Upper lobe of left lung (tissue), 4 donors: ENCODE measurements around the gene EAF2.

Source experiments
- CTCF ChIP-seq, 6 experiments: fragments of 450-650 bp in 4 of 6; fragments of 200-600 bp in 2 of 6; sonication (generic) in 2 of 6; IDR thresholded peaks; one replicate each; pipeline ENCODE4 v1.5.1; 2016 to 2019; ENCODE audit warnings: antibody characterized with exemption in 6 of 6
- EP300 ChIP-seq, 4 donors: sonication (generic); formaldehyde crosslinking; IDR thresholded peaks; one replicate each; pipeline ENCODE4 v1.5.1; 2017; ENCODE audit warnings: antibody characterized with exemption in 4 of 4, control low read depth in 2 of 4
- POLR2AphosphoS5 ChIP-seq, 2 donors: sonication (generic); formaldehyde crosslinking; IDR thresholded peaks; one replicate each; pipeline ENCODE4 v1.5.1; 2017; ENCODE audit warnings: antibody characterized with exemption in 2 of 2

DNA sequence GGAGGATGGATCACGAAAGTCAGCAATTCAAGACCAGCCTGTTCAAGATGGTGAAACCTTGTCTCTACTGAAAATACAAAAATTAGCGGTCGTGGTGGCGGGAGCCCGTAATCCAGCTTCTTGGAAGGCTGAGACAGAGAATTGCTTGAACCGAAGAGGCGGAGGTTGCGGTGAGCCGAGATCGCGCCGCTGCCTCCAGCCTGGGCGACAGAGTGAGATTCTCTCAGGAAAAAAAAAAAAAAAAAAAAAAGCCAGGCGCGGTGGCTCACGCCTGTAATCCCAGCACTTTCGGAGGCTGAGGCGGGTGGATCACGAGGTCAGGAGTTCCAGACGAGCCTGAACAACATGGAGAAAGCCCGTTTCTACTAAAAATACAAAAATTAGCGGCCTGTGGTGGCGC, 5.0 kb downstream of the EAF2 start:
- TF ChIP-seq CTCF (IDR thresholded peaks at IDR 0.05): no peak
- TF ChIP-seq POLR2AphosphoS5 (IDR thresholded peaks at IDR 0.05): no peak
- no peak for TF ChIP-seq EP300 (IDR thresholded peaks at IDR 0.05)
